Measurements from ENCODE around the gene ZNF414.
"Not testable (repeated sequence)": the region's sequence is repeated elsewhere in the genome, so short reads cannot be mapped to it uniquely, and the experiment has no call there.

ZNF414 gene, protein sequence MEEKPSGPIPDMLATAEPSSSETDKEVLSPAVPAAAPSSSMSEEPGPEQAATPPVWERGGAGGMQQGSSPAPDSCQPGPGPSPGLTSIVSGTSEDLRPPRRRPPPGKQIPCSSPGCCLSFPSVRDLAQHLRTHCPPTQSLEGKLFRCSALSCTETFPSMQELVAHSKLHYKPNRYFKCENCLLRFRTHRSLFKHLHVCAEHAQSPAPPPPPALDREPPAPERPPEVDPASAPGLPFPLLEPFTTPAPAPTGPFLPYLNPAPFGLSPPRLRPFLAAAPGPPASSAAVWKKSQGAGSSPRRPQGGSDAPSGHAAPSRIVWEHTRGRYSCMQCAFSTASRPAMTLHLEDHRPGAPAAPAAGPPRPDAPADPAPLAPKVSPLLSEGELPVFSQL

DNA sequence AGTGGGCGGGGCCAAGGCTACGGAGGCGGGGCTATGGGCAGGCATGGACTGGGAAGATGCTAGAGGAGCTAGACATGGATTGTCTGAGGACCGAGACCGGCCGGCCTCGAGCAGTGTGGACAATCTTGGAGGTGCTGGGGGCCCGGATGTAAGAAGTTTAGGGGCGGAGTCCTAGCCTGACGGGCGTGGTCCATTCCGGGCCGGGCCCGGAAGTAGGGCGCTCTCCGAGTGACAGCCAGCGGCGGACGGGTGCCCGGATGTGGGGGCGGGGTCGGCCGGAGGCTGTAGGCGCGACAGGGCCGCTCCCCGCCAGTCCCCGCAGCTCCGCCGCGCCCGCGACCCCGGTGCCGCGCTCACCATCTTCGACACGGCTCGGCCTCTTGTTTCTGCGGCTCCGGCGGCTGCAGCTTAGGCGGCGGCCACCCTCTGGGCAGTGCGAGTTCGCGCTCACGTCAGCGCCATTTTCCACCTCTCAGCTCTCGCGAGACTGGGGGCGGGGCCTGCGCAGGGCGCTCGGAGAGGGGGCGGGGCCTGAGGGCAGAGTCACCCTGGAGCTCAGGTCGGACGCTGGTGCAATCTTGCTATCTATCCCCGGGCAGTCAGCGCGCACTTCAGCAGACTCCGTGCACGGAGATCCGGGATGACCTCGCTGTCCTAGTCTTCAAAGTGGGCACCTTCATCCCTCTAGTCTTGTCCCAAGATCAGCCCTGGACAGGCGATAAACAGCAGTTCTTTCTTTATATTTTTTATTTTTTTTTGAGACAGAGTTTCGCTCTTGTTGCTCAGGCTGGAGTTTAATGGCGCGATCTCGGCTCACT is at the start of gene ZNF414:
Gene ZNF414 (minus strand): TSS at position 481 of the 818 bp plus-strand sequence. CDS start 121 bp downstream, at position 360.
- DNase-seq = peak; percentile 96 to 99 (median 99)

DNA sequence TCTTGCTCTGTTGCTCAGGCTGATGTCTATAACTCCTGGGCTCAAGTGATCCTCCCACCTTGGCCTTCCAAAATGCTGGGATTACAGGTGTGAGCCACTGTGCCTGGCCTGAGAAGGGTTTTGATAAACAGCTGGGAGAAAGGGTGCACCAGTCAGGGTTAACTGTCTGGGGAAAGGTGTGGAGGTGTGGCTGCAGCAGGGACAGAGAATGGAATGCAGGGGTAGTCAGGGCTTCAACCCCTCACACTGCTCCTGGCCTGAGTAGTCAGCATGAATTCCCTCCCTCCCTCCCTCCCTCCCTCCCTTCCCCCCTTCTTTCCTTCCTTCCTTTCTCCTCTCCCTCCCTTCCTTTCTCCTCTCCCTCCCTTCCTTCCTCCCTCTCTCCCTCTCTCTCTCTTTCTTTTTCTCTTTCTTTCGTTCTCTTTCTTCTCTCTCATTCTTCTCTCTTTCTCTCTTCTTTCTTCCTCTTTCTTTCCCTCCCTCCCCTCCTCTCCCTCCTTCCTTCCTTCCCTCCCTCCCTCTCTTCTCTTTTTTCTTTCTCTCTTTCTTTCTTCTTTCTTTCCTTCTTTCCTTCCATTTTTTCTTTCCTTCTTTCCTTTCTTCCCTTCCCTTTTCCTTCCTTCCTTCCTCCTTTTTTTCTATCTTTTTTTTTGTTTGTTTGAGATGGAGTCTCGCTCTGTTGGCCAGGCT is 47.3 kb upstream of the ZNF414 start:
- no peak for DNase-seq

DNA sequence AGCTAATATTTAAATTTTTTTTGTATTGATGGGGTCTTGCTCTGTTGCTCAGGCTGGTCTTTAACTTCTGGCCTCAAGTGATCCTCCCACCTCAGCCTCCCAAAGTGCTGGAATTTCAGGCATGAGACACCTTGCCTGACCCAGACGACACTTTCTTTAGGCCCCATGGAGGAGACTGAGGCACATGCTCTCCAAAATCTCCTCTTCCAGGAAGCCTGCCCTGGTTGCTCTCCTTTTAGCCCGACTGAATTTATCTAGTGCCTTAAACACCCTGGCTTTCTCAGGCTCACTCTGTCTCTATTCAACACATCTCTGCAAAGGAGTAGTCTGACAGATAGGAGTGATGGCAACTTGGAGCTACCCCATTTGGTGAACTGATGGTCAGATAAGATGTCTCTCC is 44.4 kb upstream of the ZNF414 start:
- no peak for DNase-seq

DNA sequence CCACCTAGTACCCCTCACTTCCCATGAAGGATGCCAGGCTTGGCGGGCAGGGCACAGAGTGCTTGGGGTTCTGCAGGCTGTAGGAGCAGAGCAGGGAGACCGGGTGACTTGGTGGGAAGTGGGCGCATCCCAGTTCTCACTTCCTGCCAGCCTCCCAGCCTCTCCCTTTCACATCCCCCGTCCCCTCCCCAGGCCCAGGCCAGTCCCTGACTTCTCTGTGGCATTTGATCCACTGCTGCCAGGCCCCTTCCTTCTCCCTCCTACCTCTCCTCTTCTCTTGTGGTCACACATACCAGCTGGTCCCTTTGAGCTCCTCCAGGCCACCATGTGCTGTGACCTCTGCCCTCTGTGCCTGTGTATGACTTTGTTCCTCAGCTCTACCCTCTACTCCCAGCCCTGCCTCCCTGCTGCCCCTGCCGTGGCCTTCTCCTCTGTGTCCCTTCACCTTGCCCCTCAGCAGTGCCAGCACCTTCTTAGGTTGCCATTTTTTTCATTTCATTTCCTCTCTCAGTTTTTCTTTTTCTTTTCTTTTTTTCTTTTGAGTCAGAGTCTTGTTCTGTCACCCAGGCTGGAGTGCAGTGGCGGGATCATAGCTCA is 43.8 kb upstream of the ZNF414 start:
- DNase-seq = peak in 2 of 3 donors; percentile 26 to 59

DNA sequence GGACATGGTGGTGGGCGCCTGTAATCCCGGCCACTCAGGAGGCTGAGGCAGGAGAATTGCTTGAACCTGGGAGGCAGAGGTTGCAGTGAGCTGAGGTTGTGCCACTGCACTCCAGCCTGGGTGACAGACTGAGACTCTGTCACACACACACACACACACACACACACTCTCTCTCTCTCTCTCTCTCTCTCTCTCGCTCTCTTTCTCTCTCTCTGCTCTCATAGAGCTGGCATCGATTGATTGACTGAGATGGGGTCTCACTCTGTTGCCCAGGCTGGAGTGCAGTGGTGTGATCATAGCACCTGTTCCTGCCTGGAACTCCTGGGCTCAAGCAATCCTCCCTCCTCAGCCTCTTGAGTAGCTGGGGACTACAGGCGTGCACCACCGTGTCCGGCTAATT is 39.8 kb upstream of the ZNF414 start:
- not testable (repeated sequence) for DNase-seq

DNA sequence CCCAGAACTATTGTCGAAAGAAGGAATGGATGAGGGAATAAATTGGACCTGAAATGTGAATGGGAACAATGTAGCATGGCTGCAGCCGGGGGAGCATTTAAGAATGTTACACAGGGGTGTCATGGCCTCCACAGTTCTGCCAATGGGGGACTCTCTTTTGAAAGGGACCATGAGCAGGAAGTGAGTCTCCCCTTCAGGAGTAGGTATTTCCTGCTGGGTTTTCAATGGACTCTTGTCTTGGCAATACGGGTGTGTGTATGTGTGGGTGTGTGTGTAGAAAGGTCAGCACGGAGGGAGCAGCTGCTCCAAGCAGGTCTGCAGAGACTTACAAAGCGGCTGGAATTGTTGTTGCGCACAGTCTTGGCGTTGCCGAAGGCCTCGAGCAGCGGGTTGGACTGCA is 38.8 kb upstream of the ZNF414 start:
- no peak for DNase-seq

DNA sequence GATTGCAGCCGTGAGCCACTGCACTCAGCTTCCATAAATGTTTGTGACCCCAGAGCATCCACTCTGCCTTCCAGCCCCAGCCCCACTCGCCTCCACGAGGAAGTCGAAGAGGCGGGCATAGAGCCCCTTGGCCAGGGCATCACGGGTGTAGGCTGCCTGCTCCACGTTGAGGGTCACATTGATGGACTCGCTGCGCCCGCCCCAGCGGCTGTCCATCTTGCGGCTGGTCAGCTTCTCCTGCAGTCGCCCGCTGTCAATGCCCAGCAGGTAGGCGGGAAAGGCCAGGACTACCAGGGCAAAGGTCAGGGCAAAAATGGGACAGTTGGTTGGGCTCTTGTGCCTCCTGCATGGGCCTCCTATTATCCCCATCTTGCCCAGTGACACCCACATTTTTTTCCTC is 36.1 kb upstream of the ZNF414 start:
- no peak for DNase-seq

DNA sequence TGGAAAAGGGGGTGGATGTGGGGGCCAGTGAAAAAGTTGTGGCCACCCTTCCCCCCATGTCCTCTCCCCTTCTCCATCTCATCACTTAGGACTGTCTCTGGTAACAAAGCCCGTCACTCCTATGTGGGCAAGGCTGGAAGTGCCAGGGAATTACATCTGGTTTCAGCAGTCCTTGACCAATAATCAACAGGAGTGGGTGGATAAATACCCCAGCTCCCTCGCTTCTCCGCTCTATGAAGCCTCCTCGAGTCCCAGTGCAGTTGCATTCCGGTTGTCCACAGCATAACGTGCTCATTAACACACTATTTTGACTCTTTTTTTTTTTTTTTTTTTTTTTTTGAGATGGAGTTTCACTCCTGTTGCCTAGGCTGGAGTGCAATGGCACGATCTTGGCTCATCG is 31.8 kb upstream of the ZNF414 start:
- DNase-seq = no peak

DNA sequence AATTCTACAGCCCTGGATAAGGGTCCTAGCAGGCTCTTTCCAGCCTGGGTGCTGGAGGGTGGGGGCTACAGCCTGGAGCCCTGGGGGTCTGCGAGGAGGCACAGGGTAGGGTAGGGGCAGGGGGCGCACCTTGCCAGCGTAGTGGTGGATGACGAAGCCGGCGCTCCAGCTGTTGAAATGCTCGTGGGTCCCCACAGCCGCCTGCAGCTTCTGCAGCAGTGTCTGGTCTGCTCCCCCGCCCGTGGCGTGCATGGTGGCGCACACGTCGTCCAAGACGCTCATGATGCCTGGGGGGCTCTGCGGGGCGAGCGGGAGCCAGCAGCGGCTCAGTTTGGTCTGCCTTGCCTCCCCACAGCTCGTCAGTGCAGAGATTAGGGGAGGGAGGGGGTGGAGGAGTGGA is 30.2 kb upstream of the ZNF414 start:
- no peak for DNase-seq

DNA sequence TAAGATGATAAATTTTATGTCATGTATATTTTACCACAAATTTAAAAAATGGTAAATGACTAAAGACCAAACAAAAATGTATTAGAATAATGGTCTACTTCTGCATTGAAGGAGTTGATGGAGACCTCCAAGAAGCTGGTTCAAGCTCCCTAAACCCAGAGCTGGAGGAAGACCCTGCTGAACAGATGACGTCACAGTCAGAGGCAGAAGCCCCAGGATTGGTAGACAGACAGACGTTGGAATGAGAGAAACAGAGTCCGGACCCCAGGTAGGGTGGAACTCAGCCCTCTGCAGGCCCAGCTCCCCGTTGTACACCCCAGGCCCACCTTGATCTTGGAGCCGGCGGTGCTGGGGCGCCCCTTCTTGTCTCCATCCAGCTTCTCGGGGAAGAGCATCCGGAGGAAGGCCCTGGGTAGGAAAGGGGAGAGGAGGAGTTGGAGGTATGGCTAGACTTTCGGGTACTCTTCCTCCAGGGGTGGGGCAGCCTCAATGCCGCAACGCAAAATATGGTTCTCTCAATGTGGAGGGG is 25.7 kb upstream of the ZNF414 start:
- no peak for DNase-seq

DNA sequence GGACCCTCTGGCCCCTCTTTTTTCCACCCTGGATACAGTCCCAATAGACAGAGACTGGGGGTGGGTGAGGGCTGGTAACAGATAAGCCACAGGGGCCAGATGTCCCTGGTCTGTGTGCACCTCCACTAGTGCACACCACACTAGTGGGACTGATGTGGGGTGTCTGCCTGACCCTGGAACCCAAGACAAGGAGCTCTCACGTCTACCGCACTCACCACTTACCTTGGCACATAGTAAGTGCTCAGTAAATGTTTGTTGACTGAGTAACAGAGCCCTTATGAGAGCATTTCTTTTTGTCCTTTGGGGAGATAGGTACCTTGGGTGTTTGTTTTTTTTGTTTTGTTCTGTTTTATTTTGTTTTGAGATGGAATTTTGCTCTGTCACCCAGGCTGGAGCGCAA is 23.1 kb upstream of the ZNF414 start:
- no peak for DNase-seq

DNA sequence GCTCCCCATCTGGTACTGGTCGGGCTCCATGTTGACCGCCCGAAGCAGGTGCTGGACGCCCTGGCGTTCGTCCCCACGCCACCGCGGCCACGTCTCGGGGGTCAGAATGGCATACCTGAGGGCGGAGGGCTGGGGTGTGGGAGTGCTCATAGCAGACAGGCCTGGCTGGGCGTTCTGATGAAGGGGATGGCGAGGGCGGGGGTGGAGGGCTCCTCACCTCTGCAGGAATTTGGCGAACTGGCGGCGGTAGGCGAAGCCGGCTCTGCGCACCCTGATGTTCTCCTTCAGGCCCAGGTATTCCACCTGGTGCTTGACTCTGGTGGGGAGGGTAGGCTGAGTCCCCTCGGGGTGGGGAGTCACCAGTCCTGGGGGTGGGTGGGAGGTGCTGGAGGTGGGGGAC is 22.3 kb upstream of the ZNF414 start:
- no peak for DNase-seq

DNA sequence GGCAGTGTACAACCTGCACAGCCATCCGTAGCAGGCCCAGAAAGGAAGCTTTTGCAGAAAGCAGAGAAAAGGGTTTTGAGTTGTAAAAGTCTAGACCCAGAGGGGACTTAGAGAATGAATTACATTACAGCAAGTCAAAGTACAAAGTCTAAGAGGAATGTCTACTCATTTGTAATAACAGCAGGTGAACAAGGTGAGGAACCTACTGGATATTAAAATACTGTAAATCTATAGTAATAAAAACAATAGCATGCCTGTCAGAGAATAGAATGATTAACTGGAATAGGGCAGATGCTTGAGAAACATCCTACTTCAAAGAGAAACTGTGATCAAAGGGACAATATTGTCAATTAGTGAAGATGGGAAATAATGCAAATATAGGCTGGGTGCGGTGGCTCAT is 18.3 kb upstream of the ZNF414 start:
- DNase-seq = no peak

DNA sequence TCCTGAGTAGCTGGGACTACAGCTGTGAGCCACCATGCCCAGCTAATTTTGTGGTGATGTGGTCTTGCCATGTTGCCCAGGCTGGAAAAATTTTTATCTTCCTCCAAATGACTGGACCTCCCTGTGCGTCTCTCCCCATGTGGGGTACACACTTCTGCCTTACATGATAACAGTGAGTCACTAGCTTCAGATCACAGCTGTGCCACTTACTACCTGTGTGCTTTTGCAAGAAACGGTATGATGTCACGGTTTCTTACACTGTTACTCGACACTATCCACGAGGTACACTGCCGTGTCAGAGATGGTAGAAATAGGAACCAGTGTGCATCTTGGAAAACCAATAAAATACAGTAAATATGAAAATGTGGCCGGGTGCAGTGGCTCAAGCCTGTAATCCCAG is 17.5 kb upstream of the ZNF414 start:
- no peak for DNase-seq

DNA sequence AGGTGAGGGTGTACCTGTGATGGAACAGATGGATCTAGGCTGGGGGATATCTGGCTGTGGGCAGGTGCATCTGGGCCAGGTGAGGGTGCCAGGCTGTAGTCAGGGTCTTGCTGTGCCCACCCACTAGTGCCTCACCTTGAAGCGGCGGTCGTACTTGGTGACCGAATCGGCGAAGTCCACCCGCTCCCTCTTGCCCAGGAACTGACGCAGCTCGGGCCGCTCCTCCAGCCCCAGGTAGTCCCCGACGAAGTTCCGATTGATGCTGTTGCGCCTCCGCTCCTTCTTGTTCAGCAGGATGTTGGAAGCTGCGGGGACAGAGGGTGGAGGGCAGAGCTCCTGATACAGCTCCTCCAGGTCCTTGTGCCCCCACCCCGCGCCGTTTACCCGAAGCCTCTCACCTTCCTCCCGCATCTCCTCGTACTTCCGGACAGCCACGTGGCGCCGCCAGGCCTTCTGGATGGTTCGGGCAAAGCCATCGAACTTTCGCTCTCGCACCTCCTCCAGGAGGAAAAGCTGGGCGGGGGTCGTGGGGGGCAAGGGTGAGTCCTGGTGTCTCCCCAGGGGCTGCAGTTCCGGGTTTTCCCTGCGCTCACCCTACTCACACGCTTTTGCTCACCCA is 16.2 kb upstream of the ZNF414 start:
- DNase-seq = no peak

DNA sequence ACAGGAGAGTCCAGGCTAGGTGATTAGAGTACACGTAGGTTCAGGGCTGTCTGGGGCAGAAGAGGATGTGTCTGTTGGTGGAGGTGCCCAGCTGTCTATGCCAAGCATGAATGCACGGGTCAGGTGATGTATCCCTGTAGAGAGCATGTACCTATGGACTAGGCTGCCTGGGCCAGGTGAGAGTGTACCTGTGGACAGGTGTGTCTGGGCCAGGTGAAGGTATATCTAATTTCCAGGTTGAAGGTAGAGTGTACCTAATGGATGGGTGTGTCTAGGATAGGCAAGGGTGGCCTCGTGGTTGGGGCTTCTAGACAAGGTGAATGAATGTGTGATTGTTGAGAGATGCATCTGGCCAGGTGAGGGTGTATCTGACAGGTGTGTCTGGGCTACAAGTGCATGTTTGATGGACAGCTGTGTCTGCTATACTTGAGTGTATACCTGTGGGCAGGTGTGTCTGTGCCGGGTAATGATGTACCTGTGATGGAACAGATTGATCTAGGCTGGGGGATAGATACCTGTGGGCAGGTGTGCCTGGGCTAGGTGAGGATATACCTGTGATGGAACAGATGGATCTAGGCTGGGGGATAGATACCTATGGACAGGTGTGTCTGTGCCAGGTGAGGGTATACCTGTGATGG is 15.5 kb upstream of the ZNF414 start:
- DNase-seq = no peak

DNA sequence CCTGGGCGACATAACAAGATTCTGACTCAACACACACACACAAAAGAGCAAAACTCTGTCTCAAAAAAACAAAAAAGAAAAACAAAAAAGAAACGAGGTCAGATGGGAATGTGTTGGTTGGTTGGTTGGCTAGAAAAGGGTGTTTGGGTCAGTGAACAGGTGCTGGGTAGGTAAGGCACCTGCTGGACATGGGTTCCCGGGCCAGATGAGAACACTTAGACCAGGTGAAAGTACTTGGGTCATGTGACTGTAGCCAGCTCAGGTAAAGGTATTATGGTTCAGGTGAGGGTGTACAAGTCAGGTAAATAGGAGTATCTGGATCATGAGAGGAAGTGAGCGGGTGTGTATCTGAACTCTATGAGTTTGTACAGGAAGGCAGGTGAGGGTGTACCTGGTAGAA is 14.5 kb upstream of the ZNF414 start:
- DNase-seq = no peak

DNA sequence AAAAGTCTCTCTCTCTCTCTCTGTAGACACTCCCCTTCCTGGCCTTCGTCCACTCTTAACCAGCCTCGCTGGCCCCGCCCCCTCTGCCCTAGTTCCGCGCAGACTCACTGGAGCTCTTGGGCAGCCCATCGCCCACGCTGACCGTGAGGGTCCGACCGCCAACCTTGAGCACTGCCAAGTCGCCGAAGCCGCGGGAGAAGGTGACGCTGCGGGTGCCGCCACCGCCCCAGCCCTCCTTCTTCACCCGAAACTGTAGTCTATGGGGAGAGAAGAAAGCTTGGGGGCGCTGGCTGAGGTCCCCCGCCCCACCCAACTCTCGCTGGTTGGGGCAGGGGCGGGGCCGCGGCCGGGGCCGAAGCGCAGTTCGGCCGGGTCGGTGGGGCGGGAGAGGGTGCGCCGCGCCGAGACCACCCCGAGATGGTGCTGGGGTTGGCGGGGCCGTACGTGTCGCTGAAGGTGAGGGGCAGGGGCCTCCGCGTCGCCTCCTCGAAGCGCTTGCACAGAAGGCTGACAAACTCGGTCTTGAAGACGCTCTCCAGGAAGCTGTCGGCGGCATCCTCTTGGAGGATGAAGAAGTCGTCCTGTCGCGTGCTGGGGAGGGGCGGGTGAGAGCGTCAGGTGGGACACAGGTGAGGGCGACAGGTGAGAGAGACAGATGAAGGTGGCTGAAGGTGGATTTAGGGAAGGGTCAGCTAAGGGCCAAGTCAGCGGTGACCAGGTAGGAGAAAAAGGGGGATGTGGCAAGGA is 12.6 kb upstream of the ZNF414 start:
- peak in 1 of 3 donors; percentile 35 for DNase-seq

DNA sequence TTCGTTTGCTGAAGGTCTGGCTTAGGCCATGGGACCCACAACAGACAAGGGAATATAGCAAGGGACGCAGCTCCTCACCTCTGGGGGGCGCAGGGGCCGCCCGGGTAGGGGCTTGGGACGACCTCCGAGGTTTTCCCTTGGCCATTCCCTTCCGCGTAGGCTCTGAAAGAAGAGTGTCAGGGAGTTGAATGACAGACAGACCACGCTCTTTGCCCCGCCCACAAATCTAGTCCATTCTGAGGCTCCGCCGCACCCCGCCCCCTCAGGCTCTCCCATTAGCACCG is 11.4 kb upstream of the ZNF414 start:
- DNase-seq = no peak

DNA sequence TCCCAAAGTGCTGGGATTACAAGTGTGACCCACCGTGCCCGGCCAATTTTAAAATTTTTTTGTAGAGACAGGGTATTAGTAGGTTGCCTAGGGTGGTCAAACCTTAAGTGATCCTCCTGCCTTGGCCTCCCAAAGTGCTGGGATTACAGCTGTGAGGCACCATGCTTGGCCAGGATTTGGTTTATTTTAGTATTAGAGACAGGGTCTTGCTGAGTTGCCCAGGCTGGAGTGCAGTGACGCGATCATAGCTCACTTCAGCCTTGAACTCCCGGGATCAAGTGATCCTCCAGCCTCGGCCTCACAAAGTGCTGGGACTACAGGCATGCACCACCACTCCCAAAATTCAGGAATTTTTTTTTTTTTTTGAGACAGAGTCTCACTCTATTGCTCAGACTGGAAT is 5.4 kb upstream of the ZNF414 start:
- DNase-seq = no peak

DNA sequence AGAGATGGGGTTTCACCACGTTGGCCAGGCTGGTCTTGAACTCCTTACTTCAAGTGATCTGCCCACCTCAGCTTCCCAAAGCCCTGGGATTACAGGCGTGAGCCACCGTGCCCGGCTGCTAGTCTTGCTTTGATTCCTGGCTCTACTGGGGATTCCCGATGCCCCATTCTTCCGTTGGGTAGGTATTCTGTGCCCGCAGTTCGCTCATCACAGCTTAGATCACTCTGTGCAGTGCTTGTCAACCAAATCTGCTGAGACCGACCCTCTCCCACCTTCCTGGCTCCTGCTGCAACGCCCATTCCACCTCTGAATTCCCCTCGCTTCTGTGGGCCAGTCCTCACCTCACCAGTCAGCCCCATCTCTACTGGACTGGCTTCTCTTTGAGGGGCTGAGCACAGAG is 4.6 kb upstream of the ZNF414 start:
- DNase-seq = no peak

All from suppressor macrophage treated with lipopolysaccharide for 1 hour (primary cell).